Keratinocyte (primary cell): ENCODE data around the gene PIAS1. TPM values are rescaled to one million over a fixed set of nuclear protein-coding genes. Genes with fewer than 3 reads are reported as not detected.

ENCODE experiments used
- DNase-seq: peaks from one replicate; pipeline ENCODE4 v3.0.0-alpha.2; 2011; ENCODE audit warnings: low read depth, missing footprints, low spot score
- FAIRE-seq: peaks from 2 replicates; lab custom pipeline; 2011; peaks lifted over from hg19 to GRCh38; lab: Jason Lieb, UNC
- H2AFZ ChIP-seq: 2 replicates; pipeline ENCODE4 v1.6.0; 2012; ENCODE audit warnings: low read length, control low read depth, inconsistent platforms; ENCODE audit not compliant: control insufficient read depth
- H3K27ac ChIP-seq: 2 replicates; pipeline ENCODE4 v1.5.1; 2011; ENCODE audit warnings: low read length; ENCODE audit not compliant: control insufficient read depth, insufficient read depth
- H3K27me3 ChIP-seq: 3 replicates; pipeline ENCODE4 v1.6.0; 2011; ENCODE audit warnings: low read length; ENCODE audit not compliant: control insufficient read depth, insufficient read depth; ENCODE audit errors: extremely low read depth
- H3K36me3 ChIP-seq, 2 experiments: 2 replicates in 1 of 2; 3 replicates in 1 of 2; pipeline ENCODE4 v1.5.1; 2011; ENCODE audit warnings: low read length in 2 of 2, mild to moderate bottlenecking in 1 of 2; ENCODE audit not compliant: control insufficient read depth in 2 of 2, insufficient read depth in 2 of 2; ENCODE audit errors: extremely low read depth in 1 of 2
- H3K4me1 ChIP-seq: 3 replicates; pipeline ENCODE4 v1.5.1; 2011; ENCODE audit warnings: low read length; ENCODE audit not compliant: control insufficient read depth, insufficient read depth; ENCODE audit errors: extremely low read depth
- H3K4me2 ChIP-seq: 3 replicates; pipeline ENCODE4 v1.6.0; 2011; ENCODE audit warnings: low read depth, low read length; ENCODE audit not compliant: control insufficient read depth, insufficient read depth; ENCODE audit errors: extremely low read depth
- H3K4me3 ChIP-seq, 3 experiments: fragments of 200-600 bp in 1 of 3; sonication (generic) in 1 of 3; 2 replicates in 2 of 3; 3 replicates in 1 of 3; pipeline ENCODE4 v1.5.1; 2011 to 2016; ENCODE audit warnings: low read length in 3 of 3, mild to moderate bottlenecking in 3 of 3, control low read depth in 2 of 3, inconsistent platforms in 1 of 3, low read depth in 1 of 3, mixed read lengths in 1 of 3, mixed run types in 1 of 3, moderate library complexity in 1 of 3; ENCODE audit not compliant: control insufficient read depth in 2 of 3, insufficient read depth in 2 of 3; ENCODE audit errors: extremely low read depth in 1 of 3
- H3K79me2 ChIP-seq: 2 replicates; pipeline ENCODE4 v1.6.0; 2012; ENCODE audit warnings: low read length; ENCODE audit not compliant: control insufficient read depth, insufficient read depth
- H3K9ac ChIP-seq: 3 replicates; pipeline ENCODE4 v1.6.0; 2011; ENCODE audit warnings: low read length; ENCODE audit not compliant: control insufficient read depth, insufficient read depth; ENCODE audit errors: extremely low read depth
- H3K9me1 ChIP-seq: 3 replicates; pipeline ENCODE4 v1.6.0; 2011; ENCODE audit warnings: low read length; ENCODE audit not compliant: control insufficient read depth, insufficient read depth; ENCODE audit errors: extremely low read depth
- H3K9me3 ChIP-seq: 2 replicates; pipeline ENCODE4 v1.5.1; 2012; ENCODE audit warnings: low read depth, low read length; ENCODE audit not compliant: control insufficient read depth
- H4K20me1 ChIP-seq: 3 replicates; pipeline ENCODE4 v1.6.0; 2011; ENCODE audit warnings: low read length; ENCODE audit not compliant: control insufficient read depth, insufficient read depth; ENCODE audit errors: extremely low read depth
- CTCF ChIP-seq, 3 experiments: IDR thresholded peaks in 1 of 3; conservative IDR thresholded peaks in 1 of 3; optimal IDR thresholded peaks in 1 of 3; 2 replicates in 2 of 3; 3 replicates in 1 of 3; pipeline versions ENCODE3 to v1.5.1; 2011; ENCODE audit warnings: low read length in 3 of 3, mild to moderate bottlenecking in 3 of 3, moderate library complexity in 2 of 3, control low read depth in 1 of 3, inconsistent platforms in 1 of 3; ENCODE audit not compliant: insufficient read depth in 2 of 3; ENCODE audit errors: extremely low read depth in 1 of 3
- EZH2 ChIP-seq: IDR thresholded peaks from one replicate; pipeline ENCODE4 v1.6.1; 2012; ENCODE audit warnings: inconsistent platforms, mild to moderate bottlenecking, low read length, moderate library complexity
- dilution Hi-C: fragments of 300-500 bp; cut with MboI; formaldehyde crosslinking; loops from one replicate; pipeline ENCODE4 v1.7.0; 2020; ENCODE audit warnings: low sequenced_read_pairs; ENCODE audit not compliant: extremely low pct_ligation_motif_present
- polyA plus RNA-seq, 5 experiments: library from polyadenylated mRNA; depleted of rRNA in 3 of 5; stranded (reverse) in 3 of 5; stranded (forward) in 1 of 5; unstranded in 1 of 5; fragments of >200 nt; gene quantifications; 1 replicate in 1 of 5; 2 replicates in 3 of 5; 3 replicates in 1 of 5; pipeline versions ENCODE4 v1.2.1 to v1.2.3, GENCODE V29; 2011 to 2012; ENCODE audit warnings: missing spikeins in 2 of 5, low read depth in 1 of 5, low replicate concordance in 1 of 5

The PIAS1 gene
- polyA plus RNA-seq, 1 donor (not counting 4 experiments of a cell fraction or from before 2014, with no cell fraction given) = 58.2 TPM

- DNase-seq (no peak), FAIRE-seq (no peak)
- Histone ChIP-seq H2AFZ (no peak overlapping the region), H3K27me3 (no peaks in the 10 kb centered on the region), H3K79me2 (no peaks in the 10 kb centered on the region), H3K9me3 (no peaks in the 10 kb centered on the region), H3K4me3 (no peak overlapping the region), H4K20me1 (no peaks in the 10 kb centered on the region), H3K4me1 (peaks cover 10% of the 10 kb centered on the region), H3K9me1 (peaks cover 3% of the 10 kb centered on the region), H3K36me3 (peaks cover 14 to 22% of the 10 kb centered on the region in 2 experiments), H3K27ac (no peak overlapping the region), H3K4me2 (no peak overlapping the region), H3K9ac (no peak overlapping the region)
- TF ChIP-seq EZH2 = no peak
- TF ChIP-seq CTCF (optimal IDR thresholded peaks at IDR 0.05 in 1 of 3, IDR thresholded peaks at IDR 0.05 in 1 of 3, conservative IDR thresholded peaks at IDR 0.05 in 1 of 3; ENCODE audit: extremely low read depth in 1 of 3, insufficient read depth in 2 of 3, low read length in 3 of 3) = no peak
- dilution Hi-C loops = no loop called here
Observed at GRCh38 chr15:68191555-68191954, 137.4 kb downstream of the PIAS1 start.

- H3K9me3 ChIP-seq = no peaks in the 10 kb centered on the region
- H3K9me1 ChIP-seq = peaks cover 3% of the 10 kb centered on the region
- H3K4me3 ChIP-seq = no peak overlapping the region
- FAIRE-seq (no peak), DNase-seq (no peak)
- no peak overlapping the region for H3K9ac ChIP-seq
- dilution Hi-C loops = no loop called here
- no peak overlapping the region for H2AFZ ChIP-seq
- no peaks in the 10 kb centered on the region for H4K20me1 ChIP-seq
- H3K36me3 ChIP-seq = peaks cover 10 to 24% of the 10 kb centered on the region in 2 experiments
- H3K4me2 ChIP-seq = no peak overlapping the region
- no peak overlapping the region for H3K27ac ChIP-seq
- H3K27me3 ChIP-seq = no peaks in the 10 kb centered on the region
- no peaks in the 10 kb centered on the region for H3K79me2 ChIP-seq
- no peak for TF ChIP-seq CTCF (optimal IDR thresholded peaks at IDR 0.05 in 1 of 3, IDR thresholded peaks at IDR 0.05 in 1 of 3, conservative IDR thresholded peaks at IDR 0.05 in 1 of 3; ENCODE audit: extremely low read depth in 1 of 3, insufficient read depth in 2 of 3, low read length in 3 of 3)
- TF ChIP-seq EZH2 = no peak
- peaks cover 7% of the 10 kb centered on the region for H3K4me1 ChIP-seq
Observed at GRCh38 chr15:68192117-68192516, 138.0 kb downstream of the PIAS1 start.
